Measurements from ENCODE around the gene RAB7A.
"Not testable (repeated sequence)": the region's sequence is repeated elsewhere in the genome, so short reads cannot be mapped to it uniquely, and the experiment has no call there.

The RAB7A gene

GRCh38 chr3:128761392-128761791, 35.4 kb downstream of the RAB7A start:
- Histone ChIP-seq H3K27ac (no peak overlapping the region), H3K36me3 (replicated peaks) (peaks cover 2% of the 10 kb centered on the region), H3K4me3 (ENCODE audit: low read depth, low read length) (no peak overlapping the region), H3K27me3 (replicated peaks) (no peaks in the 10 kb centered on the region)
- in situ Hi-C loops (cut with HindIII; ENCODE audit: low pct_ligation_motif_present, low sequenced_read_pairs), result no loop called here
- DNase-seq, result no peak
- TF ChIP-seq, protein P1, sequence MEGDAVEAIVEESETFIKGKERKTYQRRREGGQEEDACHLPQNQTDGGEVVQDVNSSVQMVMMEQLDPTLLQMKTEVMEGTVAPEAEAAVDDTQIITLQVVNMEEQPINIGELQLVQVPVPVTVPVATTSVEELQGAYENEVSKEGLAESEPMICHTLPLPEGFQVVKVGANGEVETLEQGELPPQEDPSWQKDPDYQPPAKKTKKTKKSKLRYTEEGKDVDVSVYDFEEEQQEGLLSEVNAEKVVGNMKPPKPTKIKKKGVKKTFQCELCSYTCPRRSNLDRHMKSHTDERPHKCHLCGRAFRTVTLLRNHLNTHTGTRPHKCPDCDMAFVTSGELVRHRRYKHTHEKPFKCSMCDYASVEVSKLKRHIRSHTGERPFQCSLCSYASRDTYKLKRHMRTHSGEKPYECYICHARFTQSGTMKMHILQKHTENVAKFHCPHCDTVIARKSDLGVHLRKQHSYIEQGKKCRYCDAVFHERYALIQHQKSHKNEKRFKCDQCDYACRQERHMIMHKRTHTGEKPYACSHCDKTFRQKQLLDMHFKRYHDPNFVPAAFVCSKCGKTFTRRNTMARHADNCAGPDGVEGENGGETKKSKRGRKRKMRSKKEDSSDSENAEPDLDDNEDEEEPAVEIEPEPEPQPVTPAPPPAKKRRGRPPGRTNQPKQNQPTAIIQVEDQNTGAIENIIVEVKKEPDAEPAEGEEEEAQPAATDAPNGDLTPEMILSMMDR (IDR thresholded peaks at IDR 0.05; ENCODE audit: low read depth, low read length, missing control alignments), result no peak

- TF ChIP-seq, protein P1 (IDR thresholded peaks at IDR 0.05; ENCODE audit: low read depth, low read length, missing control alignments), result no peak
Measured at GRCh38 chr3:128763967-128764366, 38.0 kb downstream of the RAB7A start.

GRCh38 chr3:128764863-128765262, 38.9 kb downstream of the RAB7A start:
- TF ChIP-seq, protein P1 (IDR thresholded peaks at IDR 0.05; ENCODE audit: low read depth, low read length, missing control alignments), result no peak
- DNase-seq, result no peak
- Histone ChIP-seq H3K36me3 (replicated peaks) (peaks cover 2% of the 10 kb centered on the region), H3K27me3 (replicated peaks) (no peaks in the 10 kb centered on the region), H3K27ac (no peak overlapping the region), H3K4me3 (ENCODE audit: low read depth, low read length) (no peak overlapping the region)
- in situ Hi-C loops (cut with HindIII; ENCODE audit: low pct_ligation_motif_present, low sequenced_read_pairs), result no loop called here

More at GRCh38 chr3:128763967-128764366, 38.0 kb downstream of the RAB7A start:
- DNase-seq, result no peak
- H3K4me3 ChIP-seq (ENCODE audit: low read depth, low read length), result no peak overlapping the region
- H3K27ac ChIP-seq, result no peak overlapping the region
- no peaks in the 10 kb centered on the region for H3K27me3 ChIP-seq (replicated peaks)
- H3K36me3 ChIP-seq (replicated peaks), result peaks cover 2% of the 10 kb centered on the region
- in situ Hi-C loops (cut with HindIII; ENCODE audit: low pct_ligation_motif_present, low sequenced_read_pairs), result no loop called here

- peaks cover 2% of the 10 kb centered on the region for H3K36me3 ChIP-seq (replicated peaks)
Measured at GRCh38 chr3:128767094-128767750, 41.2 kb downstream of the RAB7A start.

DNA sequence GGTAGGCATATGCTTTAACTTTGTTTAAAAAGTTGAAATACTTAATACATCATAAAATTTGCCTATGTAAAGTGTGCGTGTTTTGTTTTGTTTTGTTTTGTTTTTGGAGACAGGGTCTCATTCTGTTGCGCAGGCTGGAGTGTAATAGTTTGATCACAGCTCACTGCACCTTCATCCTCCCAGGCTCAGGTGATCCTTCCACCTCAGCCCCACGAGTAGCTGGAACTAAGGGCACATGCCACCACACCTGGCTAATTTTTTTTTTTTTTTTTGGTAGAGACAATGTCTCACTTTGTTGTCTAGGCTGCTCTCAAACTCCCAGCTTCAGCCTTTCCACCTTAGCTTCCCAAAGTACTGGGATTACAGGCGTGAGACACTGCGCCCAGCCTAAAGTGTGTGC, 42.5 kb downstream of the RAB7A start:
- DNase-seq, result no peak
- TF ChIP-seq, protein P1 (IDR thresholded peaks at IDR 0.05; ENCODE audit: low read depth, low read length, missing control alignments), result no peak
- Histone ChIP-seq H3K36me3 (replicated peaks) (peaks cover 2% of the 10 kb centered on the region), H3K4me3 (ENCODE audit: low read depth, low read length) (no peak overlapping the region), H3K27ac (no peak overlapping the region), H3K27me3 (replicated peaks) (no peaks in the 10 kb centered on the region)
- in situ Hi-C loops (cut with HindIII; ENCODE audit: low pct_ligation_motif_present, low sequenced_read_pairs), result no loop called here

More at GRCh38 chr3:128767094-128767750, 41.2 kb downstream of the RAB7A start:
- TF ChIP-seq, protein P1 (IDR thresholded peaks at IDR 0.05; ENCODE audit: low read depth, low read length, missing control alignments), result no peak
- Histone ChIP-seq H3K4me3 (ENCODE audit: low read depth, low read length) (no peak overlapping the region), H3K27me3 (replicated peaks) (no peaks in the 10 kb centered on the region), H3K27ac (no peak overlapping the region)
- DNase-seq, result no peak
- in situ Hi-C loops (cut with HindIII; ENCODE audit: low pct_ligation_motif_present, low sequenced_read_pairs), result no loop called here

DNA sequence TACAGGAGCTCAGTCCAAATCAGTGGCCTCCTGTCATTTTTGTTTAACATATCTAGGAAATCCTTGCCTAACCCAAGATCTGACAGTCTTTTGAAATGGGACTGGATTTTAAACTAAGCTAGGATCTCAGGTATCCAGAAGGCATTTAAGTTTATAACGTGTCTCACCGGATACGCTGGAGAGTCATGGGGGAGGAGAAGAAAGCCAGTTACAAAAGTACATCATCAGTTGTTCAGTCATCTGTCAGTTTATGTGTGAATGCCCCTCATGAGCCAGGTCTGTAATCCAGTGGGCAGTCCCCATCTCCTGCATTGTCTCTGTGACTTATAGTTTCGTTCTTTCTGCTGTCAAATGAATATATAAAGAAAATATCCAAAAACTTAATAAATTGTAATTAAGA, 44.4 kb downstream of the RAB7A start:
- Histone ChIP-seq H3K4me3 (ENCODE audit: low read depth, low read length) (no peak overlapping the region), H3K27me3 (replicated peaks) (no peaks in the 10 kb centered on the region), H3K36me3 (replicated peaks) (no peaks in the 10 kb centered on the region), H3K27ac (no peak overlapping the region)
- TF ChIP-seq, protein P1 (IDR thresholded peaks at IDR 0.05; ENCODE audit: low read depth, low read length, missing control alignments), result no peak
- DNase-seq, result no peak
- in situ Hi-C loops (cut with HindIII; ENCODE audit: low pct_ligation_motif_present, low sequenced_read_pairs), result no loop called here

DNA sequence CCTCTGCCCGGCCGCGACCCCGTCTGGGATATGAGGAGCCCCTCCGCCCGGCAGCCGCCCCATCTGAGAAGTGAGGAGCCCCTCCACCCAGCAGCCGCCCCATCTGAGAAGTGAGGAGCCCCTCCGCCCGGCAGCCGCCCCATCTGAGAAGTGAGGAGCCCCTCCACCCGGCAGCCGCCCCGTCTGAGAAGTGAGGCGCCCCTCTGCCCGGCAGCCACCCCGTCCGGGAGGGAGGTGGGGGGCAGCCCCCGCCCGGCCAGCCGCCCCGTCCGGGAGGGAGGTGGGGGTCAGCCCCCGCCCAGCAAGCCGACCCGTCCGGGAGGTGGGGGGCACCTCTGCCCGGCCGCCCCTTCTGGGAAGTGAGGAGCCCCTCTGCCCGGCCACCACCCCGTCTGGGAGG, 47.2 kb downstream of the RAB7A start:
- H3K27me3 ChIP-seq (replicated peaks); H3K4me3 ChIP-seq (ENCODE audit: low read depth, low read length); H3K27ac ChIP-seq; in situ Hi-C loops (cut with HindIII; ENCODE audit: low pct_ligation_motif_present, low sequenced_read_pairs); DNase-seq; H3K36me3 ChIP-seq (replicated peaks): not testable (repeated sequence)

GRCh38 chr3:128773592-128773991, 47.6 kb downstream of the RAB7A start:
- H3K27ac ChIP-seq; H3K36me3 ChIP-seq (replicated peaks); in situ Hi-C loops (cut with HindIII; ENCODE audit: low pct_ligation_motif_present, low sequenced_read_pairs); H3K4me3 ChIP-seq (ENCODE audit: low read depth, low read length); DNase-seq; H3K27me3 ChIP-seq (replicated peaks): not testable (repeated sequence)

Data from brain microvascular endothelial cell (primary cell).